Activated CD8-positive, alpha-beta memory T cell treated with anti-CD3 and anti-CD28 coated beads, Interleukin-2, amount 10 ng/mL, durations not matched to agents 7 days and 5 days (primary cell): ENCODE data around the gene KIAA0825. TPM values are rescaled to one million over a fixed set of nuclear protein-coding genes. Genes with fewer than 3 reads are reported as not detected.

ENCODE experiments used
- ATAC-seq: fragments of 150-1000 bp; cut with Tn5 transposase; one replicate; pipeline ENCODE4 v1.10.0; 2021; ENCODE audit warnings: moderate library complexity
- CTCF ChIA-PET: fragments of 350-600 bp; sonication (Branson Sonifier 250); formaldehyde crosslinking; loops from one replicate; lab custom pipeline; 2021; ENCODE audit warnings: antibody characterized with exemption; lab: Charles Lee
- DNase-seq: peaks from one replicate; pipeline ENCODE4 v3.0.0-alpha.2; 2020
- H3K27ac Mint-ChIP-seq: one replicate; pipeline ENCODE4 v1.8.0; 2021; ENCODE audit warnings: mild to moderate bottlenecking, mixed read lengths
- H3K27me3 Mint-ChIP-seq: one replicate; pipeline ENCODE4 v1.8.0; 2021; ENCODE audit warnings: mixed read lengths
- H3K36me3 Mint-ChIP-seq: one replicate; pipeline ENCODE4 v1.8.0; 2021; ENCODE audit warnings: mild to moderate bottlenecking, mixed read lengths
- H3K4me1 Mint-ChIP-seq: one replicate; pipeline ENCODE4 v1.8.0; 2021; ENCODE audit warnings: mixed read lengths
- H3K4me3 Mint-ChIP-seq: one replicate; pipeline ENCODE4 v1.8.0; 2021; ENCODE audit warnings: mild to moderate bottlenecking, moderate library complexity, mixed read lengths
- H3K9me3 Mint-ChIP-seq: one replicate; pipeline ENCODE4 v1.8.0; 2022; ENCODE audit warnings: low read depth, mixed read lengths
- total RNA-seq, 2 experiments: library from RNA; stranded (reverse); gene quantifications; one replicate each; pipeline ENCODE4 v1.2.3, GENCODE V29; 2021

The KIAA0825 gene
- total RNA-seq, 2 experiments from 2014 or later: 2.7 to 3.3 TPM

- no peak overlapping the region for H3K27ac Mint-ChIP-seq
- DNase-seq: no peak
These were observed 304.7 kb downstream of the KIAA0825 start for GRCh38 chr5:94313696-94314095.

GRCh38 chr5:94313188-94313587 is 305.2 kb downstream of the KIAA0825 start:
- ATAC-seq (no peak), DNase-seq (no peak)
- Mint-ChIP-seq H3K9me3 (no peaks in the 10 kb centered on the region), H3K27me3 (no peaks in the 10 kb centered on the region), H3K4me3 (no peak overlapping the region), H3K4me1 (no peaks in the 10 kb centered on the region), H3K36me3 (no peaks in the 10 kb centered on the region), H3K27ac (no peak overlapping the region)
- CTCF ChIA-PET: no interaction called here

More at GRCh38 chr5:94313696-94314095, 304.7 kb downstream of the KIAA0825 start:
- H3K9me3 Mint-ChIP-seq: no peaks in the 10 kb centered on the region
- CTCF ChIA-PET: no interaction called here
- no peaks in the 10 kb centered on the region for H3K27me3 Mint-ChIP-seq
- no peaks in the 10 kb centered on the region for H3K4me1 Mint-ChIP-seq
- ATAC-seq: no peak
- H3K36me3 Mint-ChIP-seq: no peaks in the 10 kb centered on the region
- H3K4me3 Mint-ChIP-seq: no peak overlapping the region

- CTCF ChIA-PET: no interaction called here
These were observed 306.1 kb downstream of the KIAA0825 start for GRCh38 chr5:94312298-94312697.

DNA sequence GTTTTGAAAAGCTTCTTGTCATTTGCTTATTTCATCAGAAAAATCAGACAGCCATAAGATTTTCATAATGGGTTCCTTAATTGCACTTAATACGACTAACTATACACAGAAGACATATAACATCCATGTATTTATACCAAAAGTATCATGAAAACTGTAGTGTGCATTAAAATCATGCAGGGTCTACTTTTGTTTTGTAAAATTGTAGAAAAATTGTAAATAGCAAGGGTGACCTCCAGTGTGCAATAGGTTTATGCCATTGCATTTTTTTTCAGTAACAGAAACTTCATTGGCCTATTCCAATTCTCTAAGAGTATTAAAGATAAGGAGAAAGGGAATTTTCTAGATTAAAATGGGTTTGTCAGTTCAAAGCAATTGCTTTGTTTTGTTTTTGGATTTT is 307.6 kb downstream of the KIAA0825 start:
- ATAC-seq (no peak), DNase-seq (no peak)
- CTCF ChIA-PET: no interaction called here
- H3K36me3 Mint-ChIP-seq: no peaks in the 10 kb centered on the region
- no peak overlapping the region for H3K27ac Mint-ChIP-seq
- no peaks in the 10 kb centered on the region for H3K4me1 Mint-ChIP-seq
- no peaks in the 10 kb centered on the region for H3K9me3 Mint-ChIP-seq
- H3K4me3 Mint-ChIP-seq: no peak overlapping the region
- H3K27me3 Mint-ChIP-seq: no peaks in the 10 kb centered on the region

More at GRCh38 chr5:94312298-94312697, 306.1 kb downstream of the KIAA0825 start:
- no peaks in the 10 kb centered on the region for H3K4me1 Mint-ChIP-seq
- H3K27me3 Mint-ChIP-seq: no peaks in the 10 kb centered on the region
- no peaks in the 10 kb centered on the region for H3K9me3 Mint-ChIP-seq
- H3K36me3 Mint-ChIP-seq: no peaks in the 10 kb centered on the region
- ATAC-seq (no peak), DNase-seq (no peak)
- no peak overlapping the region for H3K4me3 Mint-ChIP-seq
- H3K27ac Mint-ChIP-seq: no peak overlapping the region

- no peak overlapping the region for H3K27ac Mint-ChIP-seq
- ATAC-seq (no peak), DNase-seq (no peak)
- no peaks in the 10 kb centered on the region for H3K27me3 Mint-ChIP-seq
- CTCF ChIA-PET: no interaction called here
- no peak overlapping the region for H3K4me3 Mint-ChIP-seq
- no peaks in the 10 kb centered on the region for H3K36me3 Mint-ChIP-seq
- H3K4me1 Mint-ChIP-seq: no peaks in the 10 kb centered on the region
- no peaks in the 10 kb centered on the region for H3K9me3 Mint-ChIP-seq
These were observed 309.3 kb downstream of the KIAA0825 start for GRCh38 chr5:94309141-94309540.

- Mint-ChIP-seq H3K36me3 (no peaks in the 10 kb centered on the region), H3K4me1 (no peaks in the 10 kb centered on the region), H3K27me3 (no peaks in the 10 kb centered on the region), H3K4me3 (no peak overlapping the region), H3K9me3 (no peaks in the 10 kb centered on the region), H3K27ac (no peak overlapping the region)
- ATAC-seq (no peak), DNase-seq (no peak)
- CTCF ChIA-PET: no interaction called here
These were observed 310.0 kb downstream of the KIAA0825 start for GRCh38 chr5:94308442-94308841.

DNA sequence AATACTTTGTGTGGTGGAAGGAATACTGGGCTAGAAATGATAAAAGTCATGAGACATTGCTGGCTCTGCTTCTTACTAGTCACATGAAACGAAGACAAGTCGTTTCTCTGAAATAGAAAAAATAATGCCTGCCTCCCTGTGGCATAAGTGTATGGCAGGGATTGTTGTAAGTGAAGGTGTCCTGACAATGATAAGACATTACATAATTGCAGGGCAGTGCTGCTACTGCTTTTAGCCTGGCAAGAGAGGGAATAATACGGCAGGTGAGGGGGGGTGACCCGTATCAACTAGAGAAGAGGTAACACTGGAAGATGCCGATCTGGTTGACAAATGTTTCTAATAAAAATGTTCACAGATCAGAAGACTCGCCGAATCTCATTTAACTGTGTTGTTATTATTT is 314.3 kb downstream of the KIAA0825 start:
- no peaks in the 10 kb centered on the region for H3K36me3 Mint-ChIP-seq
- H3K9me3 Mint-ChIP-seq: no peaks in the 10 kb centered on the region
- DNase-seq: no peak
- no peak for ATAC-seq
- CTCF ChIA-PET: no interaction called here
- no peak overlapping the region for H3K27ac Mint-ChIP-seq
- no peaks in the 10 kb centered on the region for H3K27me3 Mint-ChIP-seq
- no peak overlapping the region for H3K4me3 Mint-ChIP-seq
- H3K4me1 Mint-ChIP-seq: no peaks in the 10 kb centered on the region

DNA sequence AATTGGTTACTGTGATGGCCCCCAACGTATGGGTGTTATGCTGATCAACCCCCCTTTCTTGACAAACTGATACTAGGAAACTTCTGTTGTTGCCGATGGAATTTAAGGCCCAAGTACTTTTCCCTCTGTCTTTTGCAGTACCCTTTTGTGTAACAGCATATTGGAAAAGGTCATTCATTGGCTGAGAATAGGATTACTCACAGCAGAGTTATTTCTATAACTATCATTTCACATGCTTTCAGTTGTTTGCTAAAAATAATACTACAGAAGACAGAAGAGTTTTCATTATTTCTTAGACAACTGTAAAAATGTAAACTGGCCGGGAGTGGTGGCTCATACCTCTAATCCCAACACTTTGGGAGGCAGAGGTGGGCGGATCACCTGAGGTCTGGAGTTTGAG is 329.5 kb downstream of the KIAA0825 start:
- Mint-ChIP-seq H3K27ac (no peak overlapping the region), H3K27me3 (no peaks in the 10 kb centered on the region), H3K4me3 (no peak overlapping the region), H3K36me3 (no peaks in the 10 kb centered on the region), H3K9me3 (peaks cover 3% of the 10 kb centered on the region), H3K4me1 (no peaks in the 10 kb centered on the region)
- ATAC-seq (no peak), DNase-seq (no peak)
- CTCF ChIA-PET: no interaction called here

DNA sequence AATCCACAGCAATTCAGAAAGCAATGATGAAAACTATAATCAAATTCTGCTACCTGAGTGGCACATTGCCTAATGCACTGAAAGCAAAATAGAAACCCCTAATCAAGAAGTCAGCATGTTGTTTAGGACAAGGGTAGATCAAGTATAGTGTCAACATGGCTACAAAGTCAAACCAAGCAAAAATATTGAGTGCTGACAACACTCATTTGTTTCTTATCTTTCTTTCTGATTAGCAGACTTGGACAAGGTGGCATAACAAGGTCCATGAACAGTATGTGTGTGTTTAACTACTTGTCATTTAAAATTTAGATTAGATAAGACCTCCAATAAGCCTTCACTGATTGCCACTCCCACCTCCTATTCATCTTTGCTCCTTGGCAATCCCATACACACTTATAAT is 332.4 kb downstream of the KIAA0825 start:
- Mint-ChIP-seq H3K36me3 (no peaks in the 10 kb centered on the region), H3K9me3 (no peaks in the 10 kb centered on the region), H3K4me1 (no peaks in the 10 kb centered on the region), H3K4me3 (no peak overlapping the region), H3K27me3 (no peaks in the 10 kb centered on the region), H3K27ac (no peak overlapping the region)
- DNase-seq: no peak
- CTCF ChIA-PET: no interaction called here
- no peak for ATAC-seq

DNA sequence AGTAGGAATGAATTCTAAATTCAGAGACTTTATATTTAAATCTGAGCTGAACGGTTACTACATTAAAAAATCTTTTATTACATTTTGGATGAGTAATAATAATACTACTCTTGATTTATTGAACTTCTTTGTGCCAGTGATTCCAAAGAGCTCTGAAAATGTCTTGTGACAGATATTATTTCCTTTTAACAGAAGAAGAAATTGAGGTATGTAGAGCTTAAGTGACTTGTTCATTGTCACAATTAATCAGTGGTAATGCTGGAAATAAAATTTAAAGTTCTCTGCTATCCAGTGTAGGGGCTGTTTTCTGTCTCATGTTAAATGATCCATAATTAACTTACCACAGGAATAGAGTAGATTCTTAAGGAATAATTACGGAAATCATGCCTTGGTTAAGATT is 335.3 kb downstream of the KIAA0825 start:
- Mint-ChIP-seq H3K27me3 (no peaks in the 10 kb centered on the region), H3K4me1 (no peaks in the 10 kb centered on the region), H3K36me3 (no peaks in the 10 kb centered on the region), H3K4me3 (no peak overlapping the region), H3K27ac (no peak overlapping the region), H3K9me3 (no peaks in the 10 kb centered on the region)
- CTCF ChIA-PET: no interaction called here
- ATAC-seq: no peak
- DNase-seq: no peak

DNA sequence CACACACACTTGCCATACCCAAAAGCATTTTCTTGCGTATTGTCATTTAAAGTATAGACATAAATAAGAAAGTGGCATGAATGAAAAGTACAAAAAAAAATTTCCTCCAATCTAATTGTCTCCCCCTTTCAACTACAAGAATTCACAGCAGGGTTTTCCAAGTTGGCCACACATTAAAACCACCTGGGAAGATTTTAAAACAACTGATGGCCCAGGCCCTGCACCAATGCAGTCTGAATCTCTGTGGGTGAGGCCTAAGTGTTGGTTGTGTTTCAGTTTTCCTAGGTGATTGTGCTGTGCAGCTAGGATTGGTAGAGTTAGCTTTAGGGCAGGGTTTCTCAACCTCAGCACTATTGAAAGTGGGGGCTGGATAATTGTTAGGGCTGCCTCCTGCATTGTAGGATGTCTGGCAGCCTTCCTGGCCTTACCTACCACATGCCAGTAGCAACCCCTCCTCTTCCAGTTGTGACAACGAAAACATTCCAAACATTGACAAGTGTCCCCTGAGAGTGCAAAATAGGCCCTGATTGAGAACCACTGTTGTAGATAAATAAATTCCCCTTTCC is 337.1 kb downstream of the KIAA0825 start:
- no peak overlapping the region for H3K4me3 Mint-ChIP-seq
- CTCF ChIA-PET: no interaction called here
- H3K4me1 Mint-ChIP-seq: no peaks in the 10 kb centered on the region
- H3K27ac Mint-ChIP-seq: no peak overlapping the region
- no peak for DNase-seq
- no peak for ATAC-seq
- H3K27me3 Mint-ChIP-seq: no peaks in the 10 kb centered on the region
- H3K36me3 Mint-ChIP-seq: no peaks in the 10 kb centered on the region
- H3K9me3 Mint-ChIP-seq: no peaks in the 10 kb centered on the region

- Mint-ChIP-seq H3K4me3 (no peak overlapping the region), H3K27ac (no peak overlapping the region), H3K36me3 (no peaks in the 10 kb centered on the region), H3K27me3 (no peaks in the 10 kb centered on the region), H3K9me3 (no peaks in the 10 kb centered on the region), H3K4me1 (no peaks in the 10 kb centered on the region)
- ATAC-seq (no peak), DNase-seq (no peak)
- CTCF ChIA-PET: no interaction called here
These were observed 341.7 kb downstream of the KIAA0825 start for GRCh38 chr5:94276751-94277150.

DNA sequence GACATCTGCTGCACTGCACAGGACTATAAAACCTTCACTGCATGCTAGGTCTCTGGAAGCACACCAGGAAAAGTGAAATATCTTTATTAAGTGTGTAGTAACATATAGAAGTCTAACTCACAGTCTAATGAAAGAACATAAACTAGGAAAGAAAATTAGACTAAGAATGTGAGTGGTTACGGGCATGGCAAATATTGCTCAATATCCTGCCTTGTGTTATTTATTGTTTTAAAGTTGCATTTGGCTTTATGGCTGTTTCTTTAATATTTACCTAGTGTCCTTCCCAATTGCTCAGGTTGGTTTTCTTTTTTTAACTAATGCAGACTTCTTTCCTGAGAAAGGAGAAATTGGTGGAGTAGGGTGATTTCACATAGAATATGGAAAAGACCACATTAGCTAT is 342.4 kb downstream of the KIAA0825 start:
- CTCF ChIA-PET: no interaction called here
- DNase-seq (no peak), ATAC-seq (no peak)
- Mint-ChIP-seq H3K9me3 (no peaks in the 10 kb centered on the region), H3K4me3 (no peak overlapping the region), H3K27me3 (no peaks in the 10 kb centered on the region), H3K27ac (no peak overlapping the region), H3K36me3 (peaks cover 1% of the 10 kb centered on the region), H3K4me1 (no peaks in the 10 kb centered on the region)

DNA sequence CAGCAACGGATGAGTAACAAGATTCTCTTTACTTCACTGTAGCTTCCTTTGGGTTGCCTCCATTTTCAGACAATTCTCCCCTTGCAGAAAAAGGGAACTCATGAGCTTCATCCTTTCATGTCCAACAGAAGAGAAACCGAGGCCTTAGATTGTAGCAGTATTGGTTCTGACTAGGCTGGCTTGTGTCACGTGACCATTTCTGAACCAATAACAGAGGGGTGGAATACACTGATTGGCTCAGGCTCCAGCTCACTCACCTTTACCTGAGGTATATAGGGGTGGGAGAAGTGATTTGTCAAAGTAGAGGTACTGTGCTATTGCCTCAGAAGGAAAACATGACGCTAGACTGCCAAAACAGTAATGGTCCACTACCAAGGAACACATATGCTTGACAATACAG is 343.7 kb downstream of the KIAA0825 start:
- CTCF ChIA-PET: no interaction called here

GRCh38 chr5:94268226-94268625 is 350.2 kb downstream of the KIAA0825 start:
- H3K27me3 Mint-ChIP-seq: no peaks in the 10 kb centered on the region

More for the DNA sequence above, 343.7 kb downstream of the KIAA0825 start:
- Mint-ChIP-seq H3K9me3 (no peaks in the 10 kb centered on the region), H3K4me3 (no peak overlapping the region), H3K27me3 (no peaks in the 10 kb centered on the region), H3K36me3 (peaks cover 2% of the 10 kb centered on the region), H3K27ac (no peak overlapping the region), H3K4me1 (no peaks in the 10 kb centered on the region)
- ATAC-seq: no peak
- DNase-seq: no peak

More at GRCh38 chr5:94268226-94268625, 350.2 kb downstream of the KIAA0825 start:
- H3K36me3 Mint-ChIP-seq: peaks cover 2% of the 10 kb centered on the region
- DNase-seq: no peak
- H3K4me1 Mint-ChIP-seq: peaks cover 9% of the 10 kb centered on the region
- no peak overlapping the region for H3K27ac Mint-ChIP-seq
- ATAC-seq: no peak
- CTCF ChIA-PET: interaction anchor here (0.6 kb wide), 1 partner anchor 48 kb away, joined by 3 read pairs; no protein-coding TSS in a partner anchor
- no peak overlapping the region for H3K4me3 Mint-ChIP-seq
- no peaks in the 10 kb centered on the region for H3K9me3 Mint-ChIP-seq
